Measurements from ENCODE around the gene TPK1. TPM values are rescaled to one million over a fixed set of nuclear protein-coding genes. Genes with fewer than 3 reads are reported as not detected.

Gene TPK1
- total RNA-seq, 1 donor from 2014 or later = 2.2 TPM

DNA sequence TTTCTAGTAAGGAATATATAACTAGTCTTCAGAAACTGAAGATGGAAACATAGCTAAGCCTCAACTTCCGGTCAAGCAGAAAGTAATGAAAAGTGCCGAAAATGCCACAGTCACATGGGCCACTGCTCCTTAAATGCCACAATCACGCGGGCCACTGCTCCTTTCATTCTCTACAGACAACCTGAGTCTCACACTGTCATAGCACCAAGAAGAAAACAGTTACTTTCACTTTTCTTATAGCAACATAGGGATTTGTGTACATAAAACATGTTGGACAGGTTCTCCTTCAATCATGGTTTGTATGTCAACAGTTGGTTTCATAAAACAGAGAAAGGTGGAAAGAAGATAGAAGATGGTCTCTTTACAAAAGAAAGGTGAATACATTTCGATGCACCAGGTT lies 383.8 kb downstream of the TPK1 start:
- H3K36me3 Mint-ChIP-seq (ENCODE audit: insufficient read depth) = no peaks in the 10 kb centered on the region
- H3K9me3 Mint-ChIP-seq (ENCODE audit: low read depth) = no peaks in the 10 kb centered on the region
- H3K4me3 Mint-ChIP-seq (ENCODE audit: low read depth) = no peak overlapping the region
- no peak overlapping the region for H3K27ac Mint-ChIP-seq
- H3K27me3 Mint-ChIP-seq = no peaks in the 10 kb centered on the region
- no peak for DNase-seq (ENCODE audit: low spot score, unreplicated experiment)
- H3K4me1 Mint-ChIP-seq (ENCODE audit: low read depth) = no peaks in the 10 kb centered on the region
- TF ChIP-seq, protein P1, sequence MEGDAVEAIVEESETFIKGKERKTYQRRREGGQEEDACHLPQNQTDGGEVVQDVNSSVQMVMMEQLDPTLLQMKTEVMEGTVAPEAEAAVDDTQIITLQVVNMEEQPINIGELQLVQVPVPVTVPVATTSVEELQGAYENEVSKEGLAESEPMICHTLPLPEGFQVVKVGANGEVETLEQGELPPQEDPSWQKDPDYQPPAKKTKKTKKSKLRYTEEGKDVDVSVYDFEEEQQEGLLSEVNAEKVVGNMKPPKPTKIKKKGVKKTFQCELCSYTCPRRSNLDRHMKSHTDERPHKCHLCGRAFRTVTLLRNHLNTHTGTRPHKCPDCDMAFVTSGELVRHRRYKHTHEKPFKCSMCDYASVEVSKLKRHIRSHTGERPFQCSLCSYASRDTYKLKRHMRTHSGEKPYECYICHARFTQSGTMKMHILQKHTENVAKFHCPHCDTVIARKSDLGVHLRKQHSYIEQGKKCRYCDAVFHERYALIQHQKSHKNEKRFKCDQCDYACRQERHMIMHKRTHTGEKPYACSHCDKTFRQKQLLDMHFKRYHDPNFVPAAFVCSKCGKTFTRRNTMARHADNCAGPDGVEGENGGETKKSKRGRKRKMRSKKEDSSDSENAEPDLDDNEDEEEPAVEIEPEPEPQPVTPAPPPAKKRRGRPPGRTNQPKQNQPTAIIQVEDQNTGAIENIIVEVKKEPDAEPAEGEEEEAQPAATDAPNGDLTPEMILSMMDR (IDR thresholded peaks at IDR 0.05; ENCODE audit: unreplicated experiment) = no peak

DNA sequence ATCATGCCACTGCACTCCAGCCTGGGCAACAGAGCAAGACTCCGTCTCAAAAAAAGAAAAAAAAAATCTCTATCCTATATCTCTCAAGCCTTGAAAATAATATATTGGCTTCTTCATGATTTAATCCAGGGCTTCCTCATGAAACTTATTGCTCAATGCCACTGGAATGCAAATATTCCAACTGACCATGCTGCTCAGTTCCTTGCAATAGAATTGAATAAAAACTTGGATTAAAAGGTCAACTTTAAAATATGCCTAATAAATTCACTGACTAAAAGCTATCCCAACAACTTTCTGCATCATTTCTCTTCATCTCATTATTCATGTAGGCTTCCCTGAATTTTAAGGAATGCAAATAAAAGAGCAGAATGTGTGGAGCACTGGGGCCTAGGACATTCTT lies 390.3 kb downstream of the TPK1 start:
- H3K4me3 Mint-ChIP-seq (ENCODE audit: low read depth) = no peak overlapping the region
- H3K4me1 Mint-ChIP-seq (ENCODE audit: low read depth) = no peaks in the 10 kb centered on the region
- no peaks in the 10 kb centered on the region for H3K27me3 Mint-ChIP-seq
- no peak overlapping the region for H3K27ac Mint-ChIP-seq
- H3K9me3 Mint-ChIP-seq (ENCODE audit: low read depth) = no peaks in the 10 kb centered on the region
- no peak for DNase-seq (ENCODE audit: low spot score, unreplicated experiment)
- TF ChIP-seq, protein P1 (IDR thresholded peaks at IDR 0.05; ENCODE audit: unreplicated experiment) = no peak
- no peaks in the 10 kb centered on the region for H3K36me3 Mint-ChIP-seq (ENCODE audit: insufficient read depth)

DNA sequence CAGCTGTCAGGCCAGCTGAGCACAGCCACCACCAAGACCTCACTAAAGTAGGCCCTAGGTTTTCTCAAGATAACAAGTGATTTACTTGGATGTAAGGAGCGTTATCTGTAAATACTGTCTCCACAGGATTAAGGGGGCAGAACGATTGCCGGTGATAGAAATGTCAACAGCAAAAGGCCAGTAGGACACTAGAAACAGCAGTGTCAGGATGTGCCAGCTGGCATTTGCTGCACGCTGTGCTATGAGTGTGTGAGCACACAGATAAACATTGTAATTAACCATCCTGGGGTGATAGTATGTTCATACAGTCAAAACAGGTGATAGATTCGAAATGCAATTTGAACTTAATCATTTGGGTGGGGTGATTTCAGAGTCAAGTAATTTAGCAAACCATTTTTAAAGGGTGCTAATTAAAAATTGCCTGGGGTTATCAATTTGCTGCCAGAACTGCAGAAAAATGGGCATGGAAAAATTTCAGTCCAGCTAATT lies 396.1 kb downstream of the TPK1 start:
- TF ChIP-seq, protein P1 (IDR thresholded peaks at IDR 0.05; ENCODE audit: unreplicated experiment) = no peak
- H3K27ac Mint-ChIP-seq = no peak overlapping the region
- H3K36me3 Mint-ChIP-seq (ENCODE audit: insufficient read depth) = no peaks in the 10 kb centered on the region
- H3K4me1 Mint-ChIP-seq (ENCODE audit: low read depth) = peaks cover 9% of the 10 kb centered on the region
- H3K27me3 Mint-ChIP-seq = no peaks in the 10 kb centered on the region
- DNase-seq (ENCODE audit: low spot score, unreplicated experiment) = no peak
- H3K9me3 Mint-ChIP-seq (ENCODE audit: low read depth) = no peaks in the 10 kb centered on the region
- no peak overlapping the region for H3K4me3 Mint-ChIP-seq (ENCODE audit: low read depth)

DNA sequence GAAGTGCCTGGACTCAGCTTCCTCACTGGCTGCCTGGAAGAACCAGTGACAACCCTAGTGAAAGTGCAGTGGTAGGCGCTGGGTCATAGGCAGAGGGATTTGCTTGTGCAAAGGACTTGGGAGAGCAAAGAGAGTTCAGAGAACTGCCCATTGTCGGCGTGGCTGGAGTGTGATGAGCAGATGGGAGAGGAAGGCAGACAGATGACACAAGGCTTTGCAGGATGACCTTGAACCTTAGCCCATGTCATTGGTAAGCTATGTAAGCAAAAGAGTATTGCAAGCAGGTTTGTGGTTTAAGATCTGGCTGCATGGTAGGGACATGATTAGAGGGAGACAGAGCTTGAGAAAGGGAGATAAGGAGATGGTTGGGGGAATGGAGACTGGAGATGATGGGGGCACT lies 397.1 kb downstream of the TPK1 start:
- H3K27me3 Mint-ChIP-seq = no peaks in the 10 kb centered on the region
- no peak overlapping the region for H3K27ac Mint-ChIP-seq
- no peaks in the 10 kb centered on the region for H3K9me3 Mint-ChIP-seq (ENCODE audit: low read depth)
- no peak for DNase-seq (ENCODE audit: low spot score, unreplicated experiment)
- H3K4me3 Mint-ChIP-seq (ENCODE audit: low read depth) = no peak overlapping the region
- H3K4me1 Mint-ChIP-seq (ENCODE audit: low read depth) = peaks cover 9% of the 10 kb centered on the region
- no peaks in the 10 kb centered on the region for H3K36me3 Mint-ChIP-seq (ENCODE audit: insufficient read depth)
- TF ChIP-seq, protein P1 (IDR thresholded peaks at IDR 0.05; ENCODE audit: unreplicated experiment) = no peak

DNA sequence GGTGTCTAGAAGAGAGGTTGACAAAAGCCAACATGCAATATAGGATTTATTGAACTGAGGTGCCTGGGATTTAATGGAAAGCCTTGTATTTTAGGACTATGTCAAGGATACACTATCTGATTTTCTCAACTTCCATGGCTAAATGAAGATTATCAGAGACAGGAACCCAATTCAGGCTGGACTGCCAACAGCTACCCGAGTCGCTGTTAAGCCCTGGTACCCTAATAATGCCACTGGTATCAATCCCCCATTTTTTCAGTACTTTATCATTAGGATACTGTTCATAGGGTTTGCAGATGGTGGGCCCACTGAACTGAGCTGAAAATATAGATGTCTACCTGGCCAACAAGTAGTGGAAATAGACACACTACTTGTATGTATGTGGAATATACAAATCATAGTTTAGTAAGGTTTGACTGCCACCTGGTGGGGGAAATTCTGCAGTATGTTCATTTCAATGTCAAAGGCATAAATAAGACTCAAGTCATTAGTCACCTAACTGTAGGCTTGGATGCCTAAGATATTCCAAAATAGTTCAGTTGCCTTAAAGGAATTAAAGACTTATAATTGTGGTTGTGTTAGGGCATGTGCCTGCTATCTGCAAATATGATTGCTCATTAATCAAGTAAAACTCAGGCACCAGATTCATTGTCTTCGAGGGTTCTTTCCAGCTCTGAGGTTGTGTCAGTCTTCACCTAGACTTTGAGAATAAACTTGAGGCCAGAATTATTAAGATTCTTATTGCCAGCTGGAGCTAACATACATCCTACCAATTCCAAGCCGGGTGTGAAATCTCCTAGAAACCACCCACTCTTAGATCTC lies 398.3 kb downstream of the TPK1 start:
- no peaks in the 10 kb centered on the region for H3K27me3 Mint-ChIP-seq
- no peaks in the 10 kb centered on the region for H3K36me3 Mint-ChIP-seq (ENCODE audit: insufficient read depth)
- H3K4me3 Mint-ChIP-seq (ENCODE audit: low read depth) = no peak overlapping the region
- H3K4me1 Mint-ChIP-seq (ENCODE audit: low read depth) = peaks cover 9% of the 10 kb centered on the region
- TF ChIP-seq, protein P1 (IDR thresholded peaks at IDR 0.05; ENCODE audit: unreplicated experiment) = peak; percentile 78
- DNase-seq (ENCODE audit: low spot score, unreplicated experiment) = peak; percentile 39
- no peak overlapping the region for H3K27ac Mint-ChIP-seq
- no peaks in the 10 kb centered on the region for H3K9me3 Mint-ChIP-seq (ENCODE audit: low read depth)
